WTC11 (cell line): ENCODE measurements around the gene MYOZ1. TPM values are rescaled to one million over a fixed set of nuclear protein-coding genes. Genes with fewer than 3 reads are reported as not detected.
"Not testable (repeated sequence)": the region's sequence is repeated elsewhere in the genome, so short reads cannot be mapped to it uniquely, and the experiment has no call there.

Experiments used
- ATAC-seq: fragments of 200-7000 bp; cut with Tn5 transposase; 2 replicates; pipeline ENCODE4 v1.10.0; 2021; ENCODE audit warnings: mild to moderate bottlenecking, moderate library complexity
- CTCF ChIA-PET: fragments of 300-600 bp; sonication (Branson Sonifier 250); formaldehyde crosslinking; loops from one replicate; lab custom pipeline; 2021; ENCODE audit warnings: antibody characterized with exemption; lab: Charles Lee
- POLR2A ChIA-PET: fragments of 350-600 bp; sonication (Branson Sonifier 250); formaldehyde crosslinking; loops from one replicate; lab custom pipeline; 2021; ENCODE audit warnings: antibody characterized with exemption; lab: Charles Lee
- DNase-seq: peaks from one replicate; pipeline ENCODE4 v3.0.0; 2021; ENCODE audit warnings: low spot score
- H3K27ac Mint-ChIP-seq: 2 replicates; pipeline ENCODE4 v1.8.0; 2021; ENCODE audit warnings: mixed read lengths
- H3K27me3 Mint-ChIP-seq: 2 replicates; pipeline ENCODE4 v1.8.0; 2021; ENCODE audit warnings: low read depth, mild to moderate bottlenecking, moderate library complexity, mixed read lengths
- H3K36me3 Mint-ChIP-seq: 2 replicates; pipeline ENCODE4 v1.8.0; 2021; ENCODE audit warnings: mixed read lengths
- H3K4me1 Mint-ChIP-seq: 2 replicates; pipeline ENCODE4 v1.8.0; 2022; ENCODE audit warnings: mixed read lengths
- H3K4me3 Mint-ChIP-seq: 2 replicates; pipeline ENCODE4 v1.8.0; 2021; ENCODE audit warnings: mild to moderate bottlenecking, moderate library complexity, mixed read lengths
- H3K9me3 Mint-ChIP-seq: 2 replicates; pipeline ENCODE4 v1.8.0; 2021; ENCODE audit warnings: mixed read lengths
- CREB1 ChIP-seq: sonication (generic); formaldehyde crosslinking; IDR thresholded peaks from 2 replicates; pipeline ENCODE4 v1.8.0; 2023; ENCODE audit warnings: mild to moderate bottlenecking, missing genetic modification reagents
- ELF4 ChIP-seq: sonication (generic); formaldehyde crosslinking; IDR thresholded peaks from 2 replicates; pipeline ENCODE4 v1.8.1; 2022; ENCODE audit warnings: low read depth, mild to moderate bottlenecking, moderate library complexity, missing genetic modification reagents
- JAZF1 ChIP-seq: fragments of 250-450 bp; sonication (Bioruptor Pico); IDR thresholded peaks from 2 replicates; pipeline ENCODE4 v1.9.0; 2021; ENCODE audit warnings: moderate library complexity, mild to moderate bottlenecking, inconsistent platforms
- MLX ChIP-seq: sonication (generic); formaldehyde crosslinking; IDR thresholded peaks from 2 replicates; pipeline ENCODE4 v1.8.1; 2023; ENCODE audit warnings: mild to moderate bottlenecking, missing genetic modification reagents, moderate library complexity
- MYBL2 ChIP-seq: sonication (generic); formaldehyde crosslinking; IDR thresholded peaks from 2 replicates; pipeline ENCODE4 v1.8.1; 2023; ENCODE audit warnings: mild to moderate bottlenecking, moderate library complexity, missing genetic modification reagents
- RORB ChIP-seq: fragments of 250-450 bp; sonication (Bioruptor Pico); IDR thresholded peaks from 2 replicates; pipeline ENCODE4 v1.9.0; 2021; ENCODE audit warnings: mild to moderate bottlenecking
- ZBTB43 ChIP-seq: sonication (generic); formaldehyde crosslinking; IDR thresholded peaks from 2 replicates; pipeline ENCODE4 v1.8.1; 2023; ENCODE audit warnings: mild to moderate bottlenecking, missing genetic modification reagents
- ZNF138 ChIP-seq: sonication (generic); formaldehyde crosslinking; conservative IDR thresholded peaks from 2 replicates; pipeline ENCODE4 v1.8.1; 2022; ENCODE audit warnings: mild to moderate bottlenecking, moderate library complexity, missing genetic modification reagents
- ZNF232 ChIP-seq: sonication (generic); formaldehyde crosslinking; IDR thresholded peaks from 2 replicates; pipeline ENCODE4 v1.8.0; 2022; ENCODE audit warnings: mild to moderate bottlenecking, missing genetic modification reagents
- ZNF317 ChIP-seq: sonication (generic); formaldehyde crosslinking; IDR thresholded peaks from 2 replicates; pipeline ENCODE4 v1.8.1; 2023; ENCODE audit warnings: low read depth, mild to moderate bottlenecking, moderate library complexity, missing genetic modification reagents, borderline replicate concordance
- total RNA-seq: library from RNA; stranded (reverse); gene quantifications from 3 replicates; pipeline ENCODE4 v1.2.3, GENCODE V29; 2021
- TF ChIP-seq, protein P1 (sequence below): sonication (generic); formaldehyde crosslinking; IDR thresholded peaks from 2 replicates; pipeline ENCODE4 v1.8.0; 2022; ENCODE audit warnings: missing genetic modification reagents
- TF ChIP-seq, protein P2 (sequence below): sonication (generic); formaldehyde crosslinking; IDR thresholded peaks from 2 replicates; pipeline ENCODE4 v1.8.1; 2022; ENCODE audit warnings: low read depth, missing genetic modification reagents, borderline replicate concordance
- TF ChIP-seq, protein P3 (sequence below): fragments of 250-450 bp; sonication (Bioruptor Pico); conservative IDR thresholded peaks from 2 replicates; pipeline ENCODE4 v1.9.0; 2021; ENCODE audit warnings: mild to moderate bottlenecking
- TF ChIP-seq, protein P4 (sequence below): sonication (generic); formaldehyde crosslinking; IDR thresholded peaks from 2 replicates; pipeline ENCODE4 v1.8.1; 2023; ENCODE audit warnings: mild to moderate bottlenecking, missing genetic modification reagents, moderate library complexity
- TF ChIP-seq, protein P5 (sequence below): fragments of 250-450 bp; sonication (Bioruptor Pico); IDR thresholded peaks from 2 replicates; pipeline ENCODE4 v2.1.2; 2022; ENCODE audit warnings: mild to moderate bottlenecking, moderate library complexity

The MYOZ1 gene
- total RNA-seq, 1 experiment from 2014 or later = 3.0 TPM

GRCh38 chr10:73623056-73623455 is 18.2 kb downstream of the MYOZ1 start (continued):
- TF ChIP-seq, protein P1, sequence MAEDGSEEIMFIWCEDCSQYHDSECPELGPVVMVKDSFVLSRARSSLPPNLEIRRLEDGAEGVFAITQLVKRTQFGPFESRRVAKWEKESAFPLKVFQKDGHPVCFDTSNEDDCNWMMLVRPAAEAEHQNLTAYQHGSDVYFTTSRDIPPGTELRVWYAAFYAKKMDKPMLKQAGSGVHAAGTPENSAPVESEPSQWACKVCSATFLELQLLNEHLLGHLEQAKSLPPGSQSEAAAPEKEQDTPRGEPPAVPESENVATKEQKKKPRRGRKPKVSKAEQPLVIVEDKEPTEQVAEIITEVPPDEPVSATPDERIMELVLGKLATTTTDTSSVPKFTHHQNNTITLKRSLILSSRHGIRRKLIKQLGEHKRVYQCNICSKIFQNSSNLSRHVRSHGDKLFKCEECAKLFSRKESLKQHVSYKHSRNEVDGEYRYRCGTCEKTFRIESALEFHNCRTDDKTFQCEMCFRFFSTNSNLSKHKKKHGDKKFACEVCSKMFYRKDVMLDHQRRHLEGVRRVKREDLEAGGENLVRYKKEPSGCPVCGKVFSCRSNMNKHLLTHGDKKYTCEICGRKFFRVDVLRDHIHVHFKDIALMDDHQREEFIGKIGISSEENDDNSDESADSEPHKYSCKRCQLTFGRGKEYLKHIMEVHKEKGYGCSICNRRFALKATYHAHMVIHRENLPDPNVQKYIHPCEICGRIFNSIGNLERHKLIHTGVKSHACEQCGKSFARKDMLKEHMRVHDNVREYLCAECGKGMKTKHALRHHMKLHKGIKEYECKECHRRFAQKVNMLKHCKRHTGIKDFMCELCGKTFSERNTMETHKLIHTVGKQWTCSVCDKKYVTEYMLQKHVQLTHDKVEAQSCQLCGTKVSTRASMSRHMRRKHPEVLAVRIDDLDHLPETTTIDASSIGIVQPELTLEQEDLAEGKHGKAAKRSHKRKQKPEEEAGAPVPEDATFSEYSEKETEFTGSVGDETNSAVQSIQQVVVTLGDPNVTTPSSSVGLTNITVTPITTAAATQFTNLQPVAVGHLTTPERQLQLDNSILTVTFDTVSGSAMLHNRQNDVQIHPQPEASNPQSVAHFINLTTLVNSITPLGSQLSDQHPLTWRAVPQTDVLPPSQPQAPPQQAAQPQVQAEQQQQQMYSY = no peak

DNA sequence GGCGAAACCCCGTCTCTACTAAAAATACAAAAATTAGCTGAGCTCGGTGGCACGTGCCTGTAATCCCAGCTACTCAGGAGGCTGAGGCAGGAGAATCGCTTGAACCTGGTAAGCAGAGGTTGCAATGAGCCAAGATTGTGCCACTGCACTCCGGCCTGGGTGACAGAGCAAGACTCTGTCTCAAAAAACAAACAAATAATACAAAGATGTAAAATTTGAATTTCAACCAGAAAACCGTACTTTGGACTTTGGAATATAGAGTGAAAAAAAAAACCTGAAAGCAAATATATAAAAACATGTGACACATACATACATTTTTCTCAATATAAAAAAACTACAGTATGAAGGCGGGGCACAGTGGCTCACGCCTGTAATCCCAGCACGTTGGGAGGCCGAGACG is 20.3 kb downstream of the MYOZ1 start:
- H3K4me1 Mint-ChIP-seq, H3K27me3 Mint-ChIP-seq, H3K36me3 Mint-ChIP-seq, ATAC-seq, DNase-seq, H3K4me3 Mint-ChIP-seq, CTCF ChIA-PET, POLR2A ChIA-PET, H3K27ac Mint-ChIP-seq, H3K9me3 Mint-ChIP-seq: not testable (repeated sequence)

DNA sequence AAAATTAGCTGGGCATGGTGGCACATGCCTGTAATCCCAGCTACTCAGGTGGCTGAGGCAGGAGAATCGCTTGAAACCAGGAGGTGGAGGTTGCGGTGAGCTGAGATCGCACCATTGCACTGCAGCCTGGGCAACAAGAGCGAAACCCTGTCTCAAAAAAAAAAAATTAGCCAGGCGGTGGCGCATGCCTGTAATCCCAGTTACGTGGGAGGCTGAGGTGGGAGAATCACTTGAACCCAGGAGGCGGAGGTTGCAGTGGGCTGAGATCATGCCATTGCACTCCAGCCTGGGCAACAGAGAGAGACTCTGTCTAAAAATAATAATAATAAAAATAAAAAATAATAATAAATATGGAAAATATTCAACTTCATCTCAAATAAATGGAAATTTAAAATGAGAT is 24.1 kb downstream of the MYOZ1 start:
- H3K4me3 Mint-ChIP-seq, CTCF ChIA-PET, H3K4me1 Mint-ChIP-seq, H3K27me3 Mint-ChIP-seq, H3K27ac Mint-ChIP-seq, POLR2A ChIA-PET, H3K9me3 Mint-ChIP-seq, H3K36me3 Mint-ChIP-seq, DNase-seq, ATAC-seq: not testable (repeated sequence)
- 0 out of 2 replicates have a peak, but pooled peaks have one; percentile 15 for TF ChIP-seq ZNF317 (CRISPR knock-in tag)

DNA sequence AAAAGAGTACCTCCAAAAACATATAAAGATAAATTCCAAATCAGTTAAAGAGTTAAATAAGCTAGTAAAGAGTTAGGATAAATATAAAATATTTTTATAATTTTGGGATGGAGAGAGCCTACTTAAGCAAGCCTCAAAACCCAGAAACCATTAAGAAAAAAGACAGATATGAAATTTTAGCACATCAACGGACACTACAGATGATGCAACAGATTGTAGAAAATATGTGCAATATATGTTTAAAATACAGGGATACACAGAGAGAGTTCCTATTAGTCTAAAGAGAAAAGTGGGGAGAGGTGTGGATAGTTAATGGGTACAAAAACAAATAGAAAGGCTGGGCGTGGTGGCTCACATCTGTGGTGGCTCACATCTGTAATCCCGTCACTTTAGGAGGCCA is 26.6 kb downstream of the MYOZ1 start:
- no peaks in the 10 kb centered on the region for H3K27me3 Mint-ChIP-seq
- no peaks in the 10 kb centered on the region for H3K9me3 Mint-ChIP-seq
- H3K4me1 Mint-ChIP-seq = no peaks in the 10 kb centered on the region
- CTCF ChIA-PET = no interaction called here
- H3K36me3 Mint-ChIP-seq = no peaks in the 10 kb centered on the region
- POLR2A ChIA-PET = no interaction called here
- TF ChIP-seq MYBL2 (no peak), CREB1 (CRISPR knock-in tag) (no peak), ZNF232 (CRISPR knock-in tag) (no peak), MLX (CRISPR knock-in tag) (no peak), ELF4 (no peak)
- TF ChIP-seq, protein P2, sequence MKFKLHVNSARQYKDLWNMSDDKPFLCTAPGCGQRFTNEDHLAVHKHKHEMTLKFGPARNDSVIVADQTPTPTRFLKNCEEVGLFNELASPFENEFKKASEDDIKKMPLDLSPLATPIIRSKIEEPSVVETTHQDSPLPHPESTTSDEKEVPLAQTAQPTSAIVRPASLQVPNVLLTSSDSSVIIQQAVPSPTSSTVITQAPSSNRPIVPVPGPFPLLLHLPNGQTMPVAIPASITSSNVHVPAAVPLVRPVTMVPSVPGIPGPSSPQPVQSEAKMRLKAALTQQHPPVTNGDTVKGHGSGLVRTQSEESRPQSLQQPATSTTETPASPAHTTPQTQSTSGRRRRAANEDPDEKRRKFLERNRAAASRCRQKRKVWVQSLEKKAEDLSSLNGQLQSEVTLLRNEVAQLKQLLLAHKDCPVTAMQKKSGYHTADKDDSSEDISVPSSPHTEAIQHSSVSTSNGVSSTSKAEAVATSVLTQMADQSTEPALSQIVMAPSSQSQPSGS (CRISPR knock-in tag) = no peak
- TF ChIP-seq, protein P3, sequence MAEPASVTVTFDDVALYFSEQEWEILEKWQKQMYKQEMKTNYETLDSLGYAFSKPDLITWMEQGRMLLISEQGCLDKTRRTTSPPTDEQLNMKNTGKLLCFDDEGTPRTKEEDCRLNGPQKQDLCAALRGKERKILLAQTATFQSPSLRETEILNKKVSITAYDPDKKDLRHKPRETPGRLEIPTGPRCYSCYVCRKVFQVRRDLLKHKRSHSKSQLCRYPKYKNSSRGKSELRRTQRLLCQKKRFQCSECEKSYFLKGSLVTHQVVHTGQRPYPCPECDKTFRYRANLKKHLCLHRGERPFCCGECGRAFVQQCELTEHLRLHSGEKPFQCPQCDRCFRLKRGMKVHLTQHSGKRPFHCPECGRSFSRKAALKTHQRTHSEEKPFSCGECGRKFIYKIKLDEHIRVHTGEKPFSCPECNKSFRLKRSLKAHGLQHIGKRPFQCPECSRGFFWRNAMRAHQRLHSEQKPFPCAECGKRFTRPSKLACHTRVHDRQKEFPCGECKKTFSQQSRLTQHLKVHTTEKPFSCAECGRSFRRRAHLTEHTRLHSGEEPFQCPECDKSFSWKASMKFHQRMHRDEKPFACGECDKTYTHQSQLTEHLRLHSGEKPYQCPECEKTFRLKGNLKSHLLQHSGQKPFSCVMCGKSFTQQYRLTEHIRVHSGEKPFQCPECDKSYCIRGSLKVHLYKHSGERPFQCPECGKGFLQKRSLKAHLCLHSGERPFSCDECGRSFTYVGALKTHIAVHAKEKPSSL = no peak
- no peak overlapping the region for H3K27ac Mint-ChIP-seq
- ATAC-seq (no peak), DNase-seq (no peak)
- H3K4me3 Mint-ChIP-seq = no peak overlapping the region

GRCh38 chr10:73609116-73609515 is 32.2 kb downstream of the MYOZ1 start:
- ChIA-PET CTCF (no interaction called here), POLR2A (no interaction called here)
- H3K27me3 Mint-ChIP-seq = no peaks in the 10 kb centered on the region
- no peaks in the 10 kb centered on the region; the same call in 1 of the 2 replicates for H3K9me3 Mint-ChIP-seq
- peaks cover 9% of the 10 kb centered on the region for H3K36me3 Mint-ChIP-seq
- no peak overlapping the region for H3K27ac Mint-ChIP-seq
- DNase-seq = no peak
- H3K4me3 Mint-ChIP-seq = no peak overlapping the region
- no peak for ATAC-seq
- H3K4me1 Mint-ChIP-seq = no peaks in the 10 kb centered on the region
- TF ChIP-seq, protein P4, sequence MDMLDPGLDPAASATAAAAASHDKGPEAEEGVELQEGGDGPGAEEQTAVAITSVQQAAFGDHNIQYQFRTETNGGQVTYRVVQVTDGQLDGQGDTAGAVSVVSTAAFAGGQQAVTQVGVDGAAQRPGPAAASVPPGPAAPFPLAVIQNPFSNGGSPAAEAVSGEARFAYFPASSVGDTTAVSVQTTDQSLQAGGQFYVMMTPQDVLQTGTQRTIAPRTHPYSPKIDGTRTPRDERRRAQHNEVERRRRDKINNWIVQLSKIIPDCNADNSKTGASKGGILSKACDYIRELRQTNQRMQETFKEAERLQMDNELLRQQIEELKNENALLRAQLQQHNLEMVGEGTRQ (CRISPR knock-in tag) = no peak
- TF ChIP-seq RORB (CRISPR knock-in tag) = no peak
- TF ChIP-seq JAZF1 = no peak
- TF ChIP-seq ZBTB43 = no peak
- TF ChIP-seq ZNF138 = no peak
- TF ChIP-seq, protein P5, sequence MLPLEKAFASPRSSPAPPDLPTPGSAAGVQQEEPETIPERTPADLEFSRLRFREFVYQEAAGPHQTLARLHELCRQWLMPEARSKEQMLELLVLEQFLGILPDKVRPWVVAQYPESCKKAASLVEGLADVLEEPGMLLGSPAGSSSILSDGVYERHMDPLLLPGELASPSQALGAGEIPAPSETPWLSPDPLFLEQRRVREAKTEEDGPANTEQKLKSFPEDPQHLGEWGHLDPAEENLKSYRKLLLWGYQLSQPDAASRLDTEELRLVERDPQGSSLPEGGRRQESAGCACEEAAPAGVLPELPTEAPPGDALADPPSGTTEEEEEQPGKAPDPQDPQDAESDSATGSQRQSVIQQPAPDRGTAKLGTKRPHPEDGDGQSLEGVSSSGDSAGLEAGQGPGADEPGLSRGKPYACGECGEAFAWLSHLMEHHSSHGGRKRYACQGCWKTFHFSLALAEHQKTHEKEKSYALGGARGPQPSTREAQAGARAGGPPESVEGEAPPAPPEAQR (CRISPR knock-in tag) = no peak
